Ovary (tissue), 3 donors: ENCODE measurements around the gene PRKACG.

Source experiments
- EP300 ChIP-seq: sonication (generic); formaldehyde crosslinking; IDR thresholded peaks from one replicate; pipeline ENCODE4 v1.6.1; 2017; ENCODE audit warnings: antibody characterized with exemption
- POLR2A ChIP-seq: fragments of 450-650 bp; IDR thresholded peaks from one replicate; pipeline ENCODE4 v1.6.1; 2017; ENCODE audit warnings: antibody characterized with exemption, mild to moderate bottlenecking, moderate library complexity
- TF ChIP-seq, protein P1 (sequence below), 3 donors: fragments of 450-650 bp in 2 of 3; fragments of 200-600 bp in 1 of 3; IDR thresholded peaks; one replicate each; pipeline versions ENCODE4 v1.5.1 to v1.8.0; 2016 to 2022; ENCODE audit warnings: antibody characterized with exemption in 3 of 3, mild to moderate bottlenecking in 1 of 3
- donor health status: DM: no; HTN: no; CAD: no.

DNA sequence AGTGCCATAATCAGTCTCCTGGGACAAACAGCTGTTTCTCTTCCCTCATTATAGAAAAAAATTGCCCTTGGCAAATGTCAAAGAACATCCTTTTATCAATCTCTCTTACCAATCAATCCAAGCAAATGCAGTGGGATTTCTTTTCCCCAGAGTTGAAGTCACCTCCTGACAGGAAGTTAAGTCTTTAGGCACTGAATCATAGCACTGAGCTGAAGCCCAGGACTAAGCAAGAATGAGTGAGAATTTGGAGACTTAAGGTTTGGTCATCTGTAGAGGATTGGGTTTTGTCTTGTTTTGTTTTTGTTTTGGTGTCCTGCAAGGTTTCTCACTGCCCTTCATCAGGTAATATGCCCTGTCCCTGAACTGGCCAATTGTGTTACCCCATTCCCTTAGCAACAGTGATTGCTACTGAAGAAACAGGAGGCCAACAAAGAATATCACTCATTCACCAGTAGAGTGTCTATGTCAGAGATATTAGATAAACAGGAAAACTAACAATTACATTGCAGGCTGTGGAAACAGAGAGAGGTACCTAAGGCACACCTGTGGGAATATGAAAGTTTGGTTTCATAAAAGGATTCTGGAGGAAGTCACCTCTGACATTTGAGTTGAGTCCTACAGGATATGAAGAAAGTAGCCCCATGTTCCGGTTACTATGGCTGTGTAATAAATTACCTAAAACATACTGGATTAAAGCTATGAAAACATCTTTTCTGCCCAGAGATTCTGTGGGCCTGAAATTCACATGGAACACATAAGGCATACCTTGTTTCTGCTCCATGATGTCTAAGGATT, 17.1 kb upstream of the PRKACG start:
- TF ChIP-seq POLR2A (no peak), EP300 (no peak)
- TF ChIP-seq, protein P1, sequence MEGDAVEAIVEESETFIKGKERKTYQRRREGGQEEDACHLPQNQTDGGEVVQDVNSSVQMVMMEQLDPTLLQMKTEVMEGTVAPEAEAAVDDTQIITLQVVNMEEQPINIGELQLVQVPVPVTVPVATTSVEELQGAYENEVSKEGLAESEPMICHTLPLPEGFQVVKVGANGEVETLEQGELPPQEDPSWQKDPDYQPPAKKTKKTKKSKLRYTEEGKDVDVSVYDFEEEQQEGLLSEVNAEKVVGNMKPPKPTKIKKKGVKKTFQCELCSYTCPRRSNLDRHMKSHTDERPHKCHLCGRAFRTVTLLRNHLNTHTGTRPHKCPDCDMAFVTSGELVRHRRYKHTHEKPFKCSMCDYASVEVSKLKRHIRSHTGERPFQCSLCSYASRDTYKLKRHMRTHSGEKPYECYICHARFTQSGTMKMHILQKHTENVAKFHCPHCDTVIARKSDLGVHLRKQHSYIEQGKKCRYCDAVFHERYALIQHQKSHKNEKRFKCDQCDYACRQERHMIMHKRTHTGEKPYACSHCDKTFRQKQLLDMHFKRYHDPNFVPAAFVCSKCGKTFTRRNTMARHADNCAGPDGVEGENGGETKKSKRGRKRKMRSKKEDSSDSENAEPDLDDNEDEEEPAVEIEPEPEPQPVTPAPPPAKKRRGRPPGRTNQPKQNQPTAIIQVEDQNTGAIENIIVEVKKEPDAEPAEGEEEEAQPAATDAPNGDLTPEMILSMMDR (IDR thresholded peaks at IDR 0.05) = no peak
